ENCODE data around the gene GPBAR1. TPM values are rescaled to one million over a fixed set of nuclear protein-coding genes. Genes with fewer than 3 reads are reported as not detected.

Gene GPBAR1
- total and polyA plus RNA-seq, 2 of the 8 experiments (the other 6 are each of a cell fraction or from before 2014, with no cell fraction given): 0.32 to 0.59 TPM

DNA sequence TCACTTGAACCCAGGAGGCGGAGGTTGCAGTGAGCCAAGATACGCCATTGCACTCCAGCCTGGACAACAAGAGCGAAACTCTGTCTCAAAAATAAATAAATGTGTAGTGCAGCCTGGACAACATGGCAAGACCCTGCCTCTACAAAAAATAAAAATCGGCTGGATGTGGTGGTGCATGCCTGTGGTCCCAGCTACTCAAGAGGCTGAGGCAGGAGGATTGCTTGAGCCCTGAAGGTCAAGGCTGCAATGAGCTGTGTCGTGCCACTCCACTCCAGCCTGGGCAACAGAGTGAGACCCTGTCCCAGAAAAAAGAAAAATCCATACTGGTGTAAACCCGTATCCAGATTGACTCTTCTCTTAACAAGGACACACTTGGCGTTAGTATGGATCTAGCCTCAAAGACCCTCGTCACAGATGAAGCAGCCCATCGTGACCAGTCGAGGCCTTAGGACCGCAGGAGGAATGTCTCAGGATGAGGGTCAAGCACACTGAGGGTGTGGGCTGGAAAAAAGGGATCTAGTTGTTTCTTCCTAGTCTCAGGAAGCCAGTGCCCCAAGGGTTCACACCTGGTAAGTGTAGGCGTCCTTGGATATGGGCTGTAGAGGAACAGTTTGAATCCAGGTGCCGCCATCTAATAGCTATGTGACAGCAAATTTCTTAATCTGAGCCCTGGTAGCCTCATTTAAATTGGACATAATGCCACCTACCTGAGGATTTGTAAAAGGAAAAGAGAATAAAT lies 4.0 kb upstream of the GPBAR1 start:
- no peak overlapping the region for H3K4me3 ChIP-seq (ENCODE audit: extremely low read depth in 1 of 4, insufficient read depth in 2 of 4, low read depth in 3 of 4, low read length in 4 of 4)
- no peak overlapping the region for H3K23ac ChIP-seq (ENCODE audit: insufficient read length)
- no peak overlapping the region for H2BK20ac ChIP-seq (ENCODE audit: low read length)
- H2AK5ac ChIP-seq (ENCODE audit: low read depth, low read length): no peak overlapping the region
- DNase-seq (ENCODE audit: low read depth in 1 of 2, low spot score in 2 of 2) (no peak), FAIRE-seq (no peak)
- 94% methylated on average over 13 of the region's 13 CpGs; no CpG with 5 or more reads in 1 of the 2 experiments for WGBS, 2 experiments (ENCODE audit: extremely low coverage in 1 of 2, insufficient coverage in 1 of 2, insufficient read length in 1 of 2, insufficient replicate concordance in 2 of 2, low coverage in 1 of 2, low lambda C conversion rate in 2 of 2, missing lambda C conversion rate in 1 of 2)
- H3K4me1 ChIP-seq (replicated peaks in 1 of 4; ENCODE audit: control insufficient read depth in 3 of 4, insufficient read depth in 4 of 4, low read length in 3 of 4): peaks cover 3 to 20% (median 14%) of the 10 kb centered on the region in 4 experiments
- H4K8ac ChIP-seq (ENCODE audit: extremely low read depth, insufficient read depth, low read length): no peak overlapping the region
- ChIA-PET POLR2A (ENCODE audit: partially characterized antibody) (interaction anchor here (1.3 to 2.9 kb wide), 5 partner anchors 10 to 40 kb away, joined by 3 to 12 read pairs (median 8); partner anchors contain the start of genes AAMP, ARPC2 and PNKD), CTCF (ENCODE audit: partially characterized antibody) (interaction anchor here (0.6 to 9.0 kb wide), 22 partner anchors 9 to 471 kb away, joined by 3 to 81 read pairs (median 4); partner anchors contain the start of genes AAMP and PNKD)
- no peak overlapping the region for H2AFZ ChIP-seq (ENCODE audit: low read length)
- no peak overlapping the region for H3K18ac ChIP-seq (ENCODE audit: extremely low read depth, low read length)
- no peak overlapping the region for H3K9ac ChIP-seq (replicated peaks in 1 of 4; ENCODE audit: extremely low read depth in 1 of 4, low read depth in 3 of 4, low read length in 3 of 4)
- H3K36me3 ChIP-seq (ENCODE audit: control insufficient read depth in 2 of 4, insufficient read depth in 4 of 4, low read length in 3 of 4): peaks cover 17 to 42% (median 33%) of the 10 kb centered on the region in 4 experiments
- peaks cover 0 to 2% of the 10 kb centered on the region in 2 experiments for H4K20me1 ChIP-seq (replicated peaks in 1 of 2; ENCODE audit: control insufficient read depth in 1 of 2, insufficient read depth in 2 of 2, low read length in 2 of 2)
- no peaks in the 10 kb centered on the region for H3K79me2 ChIP-seq (ENCODE audit: control insufficient read depth in 1 of 2, insufficient read depth in 2 of 2, low read length in 2 of 2)
- no peak overlapping the region for H2BK12ac ChIP-seq (ENCODE audit: low read depth, low read length)
- no peak overlapping the region for H3K56ac ChIP-seq (replicated peaks; ENCODE audit: insufficient read length, low read depth, low read length)
- H3K14ac ChIP-seq (ENCODE audit: insufficient read length): no peak overlapping the region
- H3K79me1 ChIP-seq (ENCODE audit: low read depth, low read length): no peaks in the 10 kb centered on the region
- H3K27me3 ChIP-seq (replicated peaks in 1 of 4; ENCODE audit: control insufficient read depth in 3 of 4, extremely low read depth in 1 of 4, insufficient read depth in 3 of 4, low read length in 3 of 4): no peaks in the 10 kb centered on the region
- H3K9me3 ChIP-seq (ENCODE audit: insufficient read depth in 2 of 2, low read depth in 1 of 2, low read length in 1 of 2): no peaks in the 10 kb centered on the region
- H4K91ac ChIP-seq (replicated peaks; ENCODE audit: insufficient read length, low read length): no peak overlapping the region
- H2BK15ac ChIP-seq (ENCODE audit: low read length): no peak overlapping the region
- no peak overlapping the region for H3K4me2 ChIP-seq (ENCODE audit: insufficient read depth in 1 of 2, low read depth in 2 of 2, low read length in 2 of 2)
- no peak overlapping the region for H4K5ac ChIP-seq (ENCODE audit: insufficient read length, low read depth, low read length)
- H3K23me2 ChIP-seq (ENCODE audit: low read depth, low read length): no peaks in the 10 kb centered on the region
- H2BK120ac ChIP-seq (replicated peaks; ENCODE audit: low read depth, low read length): no peak overlapping the region
- no peak overlapping the region for H3K4ac ChIP-seq (replicated peaks; ENCODE audit: insufficient read length, low read depth, low read length)
- no peak overlapping the region for H3K27ac ChIP-seq (ENCODE audit: low read depth, low read length)
- no peak overlapping the region for H2BK5ac ChIP-seq (ENCODE audit: low read depth, low read length)
- no peak for TF ChIP-seq TAF7 (optimal IDR thresholded peaks at IDR 0.05; ENCODE audit: borderline replicate concordance, low read depth, low read length)
- TF ChIP-seq BRCA1 (IDR thresholded peaks at IDR 0.05; ENCODE audit: low read depth, low read length): no peak
- no peak for TF ChIP-seq KDM1A (IDR thresholded peaks at IDR 0.05; ENCODE audit: borderline replicate concordance, low read length)
- no peak for TF ChIP-seq POLR2A (IDR thresholded peaks at IDR 0.05; ENCODE audit: control extremely low read depth in 1 of 2, low read depth in 2 of 2, low read length in 2 of 2)
- no peak for TF ChIP-seq PHF8 (conservative IDR thresholded peaks at IDR 0.05; ENCODE audit: low read depth, low read length)
- TF ChIP-seq CTBP2 (IDR thresholded peaks at IDR 0.05; ENCODE audit: borderline replicate concordance, insufficient read depth, insufficient read length, low read length): no peak
- TF ChIP-seq POLR2AphosphoS5 (IDR thresholded peaks at IDR 0.05; ENCODE audit: low read depth, low read length): no peak
- TF ChIP-seq JUND (IDR thresholded peaks at IDR 0.05; ENCODE audit: low read length): no peak
- no peak for TF ChIP-seq KDM4A (IDR thresholded peaks at IDR 0.05; ENCODE audit: low read depth, low read length, severe bottlenecking)
- TF ChIP-seq TBP (IDR thresholded peaks at IDR 0.05; ENCODE audit: low read depth, low read length): no peak
- no peak for TF ChIP-seq KDM5A (IDR thresholded peaks at IDR 0.05; ENCODE audit: low read length)
- TF ChIP-seq GABPA (IDR thresholded peaks at IDR 0.05; ENCODE audit: borderline replicate concordance, insufficient read depth, low read length): no peak
- TF ChIP-seq FOSL1 (IDR thresholded peaks at IDR 0.05; ENCODE audit: insufficient read depth, low read depth, low read length): no peak
